RWPE2 (cell line): ENCODE results near the gene SLC17A6.

Source experiments
- ATAC-seq: fragments of 200-7000 bp; cut with Tn5 transposase; 3 replicates; pipeline ENCODE4 v1.9.1; 2021; ENCODE audit warnings: low read depth
- DNase-seq: peaks from one replicate; pipeline ENCODE4 v3.0.0-alpha.2; 2020; ENCODE audit warnings: low spot score
- H3K27ac ChIP-seq: fragments of 450-650 bp; 2 replicates; pipeline ENCODE4 v1.5.1; 2017; ENCODE audit warnings: mild to moderate bottlenecking; ENCODE audit not compliant: poor library complexity, severe bottlenecking
- H3K27me3 ChIP-seq: fragments of 250-450 bp; sonication (Bioruptor Pico); 2 replicates; pipeline ENCODE4 v1.5.1; 2021; ENCODE audit warnings: mild to moderate bottlenecking, moderate library complexity; ENCODE audit not compliant: insufficient read depth, poor library complexity, severe bottlenecking
- H3K36me3 ChIP-seq: fragments of 250-450 bp; sonication (Bioruptor Pico); 2 replicates; pipeline ENCODE4 v1.5.1; 2020; ENCODE audit warnings: low read depth, mild to moderate bottlenecking, moderate library complexity
- H3K4me1 ChIP-seq: fragments of 250-450 bp; sonication (Bioruptor Pico); 2 replicates; pipeline ENCODE4 v1.5.1; 2021; ENCODE audit warnings: mild to moderate bottlenecking, moderate library complexity; ENCODE audit not compliant: insufficient read depth, poor library complexity, severe bottlenecking
- H3K4me3 ChIP-seq: fragments of 250-450 bp; sonication (Bioruptor Pico); 2 replicates; pipeline ENCODE4 v1.5.1; 2021; ENCODE audit warnings: mild to moderate bottlenecking, moderate library complexity; ENCODE audit not compliant: severe bottlenecking
- H3K9me3 ChIP-seq: fragments of 250-450 bp; sonication (Bioruptor Pico); 2 replicates; pipeline ENCODE4 v1.5.1; 2021; ENCODE audit warnings: mild to moderate bottlenecking, moderate library complexity; ENCODE audit not compliant: severe bottlenecking
- TF ChIP-seq, protein P1 (sequence below): fragments of 450-650 bp; IDR thresholded peaks from one replicate; pipeline ENCODE4 v1.5.1; 2017; ENCODE audit warnings: mild to moderate bottlenecking, moderate library complexity; ENCODE audit not compliant: poor library complexity, severe bottlenecking

The SLC17A6 gene

DNA sequence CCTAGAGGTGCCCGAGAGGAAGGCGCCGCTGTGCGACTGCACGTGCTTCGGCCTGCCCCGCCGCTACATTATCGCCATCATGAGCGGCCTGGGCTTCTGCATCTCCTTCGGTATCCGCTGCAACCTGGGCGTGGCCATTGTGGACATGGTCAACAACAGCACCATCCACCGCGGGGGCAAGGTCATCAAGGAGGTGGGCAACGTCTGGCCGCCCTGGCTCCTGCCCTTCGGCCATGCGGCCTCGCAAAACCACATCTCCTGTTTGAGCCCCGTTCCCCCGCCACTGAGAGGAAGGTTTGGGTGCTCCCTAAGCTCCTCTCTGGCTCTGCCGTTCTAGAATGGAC is 3.4 kb downstream of the SLC17A6 start:
- Histone ChIP-seq H3K4me3 (no peak overlapping the region), H3K9me3 (no peaks in the 10 kb centered on the region), H3K36me3 (no peaks in the 10 kb centered on the region), H3K27me3 (peaks cover 52% of the 10 kb centered on the region), H3K4me1 (no peaks in the 10 kb centered on the region), H3K27ac (no peak overlapping the region)
- no peak for ATAC-seq
- peak; percentile 57 for DNase-seq
- TF ChIP-seq, protein P1, sequence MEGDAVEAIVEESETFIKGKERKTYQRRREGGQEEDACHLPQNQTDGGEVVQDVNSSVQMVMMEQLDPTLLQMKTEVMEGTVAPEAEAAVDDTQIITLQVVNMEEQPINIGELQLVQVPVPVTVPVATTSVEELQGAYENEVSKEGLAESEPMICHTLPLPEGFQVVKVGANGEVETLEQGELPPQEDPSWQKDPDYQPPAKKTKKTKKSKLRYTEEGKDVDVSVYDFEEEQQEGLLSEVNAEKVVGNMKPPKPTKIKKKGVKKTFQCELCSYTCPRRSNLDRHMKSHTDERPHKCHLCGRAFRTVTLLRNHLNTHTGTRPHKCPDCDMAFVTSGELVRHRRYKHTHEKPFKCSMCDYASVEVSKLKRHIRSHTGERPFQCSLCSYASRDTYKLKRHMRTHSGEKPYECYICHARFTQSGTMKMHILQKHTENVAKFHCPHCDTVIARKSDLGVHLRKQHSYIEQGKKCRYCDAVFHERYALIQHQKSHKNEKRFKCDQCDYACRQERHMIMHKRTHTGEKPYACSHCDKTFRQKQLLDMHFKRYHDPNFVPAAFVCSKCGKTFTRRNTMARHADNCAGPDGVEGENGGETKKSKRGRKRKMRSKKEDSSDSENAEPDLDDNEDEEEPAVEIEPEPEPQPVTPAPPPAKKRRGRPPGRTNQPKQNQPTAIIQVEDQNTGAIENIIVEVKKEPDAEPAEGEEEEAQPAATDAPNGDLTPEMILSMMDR = no peak

DNA sequence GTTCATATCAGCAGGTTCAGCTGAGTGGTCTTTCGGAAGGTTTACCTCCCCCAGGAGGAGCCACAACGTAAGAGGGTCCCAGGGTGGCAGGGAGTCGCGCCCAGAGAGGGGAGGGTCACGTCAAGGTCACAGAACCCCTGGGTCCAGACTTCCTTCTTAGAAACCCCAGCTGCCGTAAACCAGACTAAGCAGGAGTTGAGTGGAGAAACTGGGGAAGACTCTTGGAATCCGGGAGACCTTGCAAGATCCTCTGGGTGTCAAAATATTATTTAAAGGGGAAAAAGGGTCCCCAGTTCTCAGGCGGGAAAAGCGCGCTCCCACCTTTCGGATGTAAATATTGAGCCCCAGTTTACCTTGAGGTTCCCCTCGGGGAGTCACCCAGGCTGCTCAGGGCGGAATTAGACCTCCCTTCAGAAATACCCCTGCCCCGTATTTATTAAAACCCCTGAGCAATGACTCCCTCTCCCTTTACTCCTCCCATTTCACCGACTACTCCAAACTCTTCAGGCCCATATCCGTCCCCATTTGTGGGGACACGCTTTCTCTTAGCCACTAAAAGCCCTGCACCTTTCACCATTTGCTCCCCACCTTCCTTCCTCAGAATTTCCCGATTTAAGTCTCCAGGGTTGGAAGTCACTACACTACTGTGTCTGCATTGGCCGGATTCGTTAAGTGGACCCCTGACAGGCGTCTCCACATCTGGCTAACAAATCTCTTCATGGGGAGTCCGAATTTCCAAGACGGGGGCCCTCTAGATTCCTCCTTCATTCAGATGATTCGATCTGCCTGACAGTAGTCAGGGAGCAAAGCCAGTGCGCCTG is 4.2 kb downstream of the SLC17A6 start:
- Histone ChIP-seq H3K27ac (no peak overlapping the region), H3K9me3 (no peaks in the 10 kb centered on the region), H3K4me3 (no peak overlapping the region), H3K4me1 (no peaks in the 10 kb centered on the region), H3K27me3 (peaks cover 53% of the 10 kb centered on the region), H3K36me3 (no peaks in the 10 kb centered on the region)
- DNase-seq (no peak), ATAC-seq (no peak)
- TF ChIP-seq, protein P1 = no peak

DNA sequence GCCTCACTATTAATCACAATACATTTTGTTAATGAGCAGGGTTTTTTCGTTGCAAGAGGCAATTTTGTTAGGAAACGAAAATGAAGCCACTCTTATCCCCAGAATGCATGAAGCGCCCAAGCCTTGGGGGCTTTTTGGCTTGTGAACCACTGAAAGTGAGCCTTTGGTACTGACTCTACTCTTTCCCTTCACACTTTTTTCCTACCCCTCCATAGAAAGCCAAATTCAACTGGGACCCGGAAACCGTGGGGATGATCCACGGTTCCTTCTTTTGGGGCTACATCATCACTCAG is 4.8 kb downstream of the SLC17A6 start:
- DNase-seq = no peak
- no peak overlapping the region for H3K4me3 ChIP-seq
- no peak for ATAC-seq

DNA sequence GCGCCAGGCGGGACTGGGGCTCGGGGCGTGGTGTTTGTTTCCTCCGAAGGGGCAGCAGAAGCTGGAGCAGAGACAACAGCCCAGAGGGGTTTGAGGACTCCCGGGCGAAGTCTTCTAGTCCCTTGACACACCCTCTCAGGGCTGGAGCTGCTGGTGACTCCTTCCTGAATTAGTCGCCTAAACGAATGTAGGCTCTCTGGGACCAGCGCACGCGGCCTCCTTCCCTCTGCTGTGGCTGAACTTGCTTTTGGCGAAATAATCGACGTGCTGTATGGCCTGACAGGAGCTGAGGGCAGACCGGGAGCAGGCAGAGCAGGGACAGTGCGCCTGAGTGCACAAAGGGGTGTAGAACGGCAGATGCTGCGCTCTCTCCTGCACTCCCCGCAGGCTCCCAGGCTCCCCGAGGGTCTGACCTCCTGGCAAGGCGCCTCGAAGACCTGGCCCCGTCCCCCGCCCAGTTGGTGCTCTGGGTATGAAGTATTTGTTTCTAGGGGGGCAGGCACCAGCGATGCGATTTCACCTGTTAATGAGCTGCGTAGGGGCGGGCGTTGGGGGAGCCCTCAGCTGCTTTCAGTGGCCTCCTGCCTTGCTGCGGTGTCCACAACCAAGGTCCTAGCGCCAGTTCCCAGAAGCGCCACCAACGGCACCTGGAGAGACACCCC is 5.3 kb downstream of the SLC17A6 start:
- Histone ChIP-seq H3K27ac (no peak overlapping the region), H3K4me1 (no peaks in the 10 kb centered on the region), H3K27me3 (peaks cover 47% of the 10 kb centered on the region), H3K4me3 (no peak overlapping the region), H3K9me3 (no peaks in the 10 kb centered on the region), H3K36me3 (no peaks in the 10 kb centered on the region)
- ATAC-seq (peak; percentile 38; the same call in 2 of the 3 replicates), DNase-seq (no peak)
- TF ChIP-seq, protein P1 = no peak

More for the DNA sequence above, 4.8 kb downstream of the SLC17A6 start:
- Histone ChIP-seq H3K27ac (no peak overlapping the region), H3K9me3 (no peaks in the 10 kb centered on the region), H3K36me3 (no peaks in the 10 kb centered on the region), H3K27me3 (peaks cover 52% of the 10 kb centered on the region), H3K4me1 (no peaks in the 10 kb centered on the region)
- TF ChIP-seq, protein P1 = no peak

DNA sequence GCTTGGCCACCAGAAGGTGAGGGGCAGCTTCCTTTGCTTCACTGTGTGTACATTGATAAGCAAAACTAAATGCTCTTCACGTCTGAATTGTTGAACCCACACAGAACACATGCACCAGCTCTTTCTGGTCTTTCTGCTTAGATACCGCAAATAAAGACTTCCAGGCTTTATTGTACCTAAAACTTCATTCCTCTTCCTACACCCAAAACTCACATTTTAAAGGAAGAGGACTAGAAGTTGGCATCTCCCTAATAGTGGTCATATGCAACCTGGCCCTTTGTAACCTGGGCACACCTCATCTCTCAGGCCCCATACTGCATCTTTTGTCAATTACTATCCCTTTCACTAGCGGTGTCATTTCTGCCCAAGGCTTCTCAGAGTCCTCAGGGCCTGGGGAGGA is 5.9 kb downstream of the SLC17A6 start:
- no peak overlapping the region for H3K4me3 ChIP-seq

More for the DNA sequence above, 5.9 kb downstream of the SLC17A6 start:
- Histone ChIP-seq H3K9me3 (no peaks in the 10 kb centered on the region), H3K4me1 (no peaks in the 10 kb centered on the region), H3K27me3 (peaks cover 44% of the 10 kb centered on the region), H3K27ac (no peak overlapping the region), H3K36me3 (no peaks in the 10 kb centered on the region)
- TF ChIP-seq, protein P1 = no peak
- no peak for ATAC-seq
- no peak for DNase-seq
